Small intestine (tissue), 7 donors: Measurements from ENCODE around the gene MAPK8IP3. TPM values are rescaled to one million over a fixed set of nuclear protein-coding genes. Genes with fewer than 3 reads are reported as not detected.
A peak's percentile ranks its signal among the peaks of the same experiment; 100 is the strongest.

Source experiments
- DNase-seq, 2 donors: peaks; one replicate each; pipeline versions ENCODE4 v3.0.0 to v3.0.0-alpha.2; 2013
- FAIRE-seq: peaks from 2 replicates; lab custom pipeline; 2012; peaks lifted over from hg19 to GRCh38; lab: Jason Lieb, UNC
- H3K27ac ChIP-seq, 3 donors: one replicate each; pipeline ENCODE4 v1.5.1; 2013; ENCODE audit warnings: low read length in 2 of 3, mild to moderate bottlenecking in 2 of 3, control low read depth in 1 of 3, inconsistent platforms in 1 of 3, low read depth in 1 of 3, moderate library complexity in 1 of 3
- H3K27me3 ChIP-seq, 3 donors: one replicate each; pipeline ENCODE4 v1.6.1; 2013; ENCODE audit warnings: low read length in 3 of 3, inconsistent platforms in 1 of 3; ENCODE audit not compliant: control insufficient read depth in 3 of 3, insufficient read depth in 3 of 3
- H3K36me3 ChIP-seq, 3 donors: one replicate each; pipeline ENCODE4 v1.6.1; 2013; ENCODE audit warnings: low read length in 3 of 3, inconsistent platforms in 1 of 3, low read depth in 1 of 3, mild to moderate bottlenecking in 1 of 3, moderate library complexity in 1 of 3; ENCODE audit not compliant: control insufficient read depth in 3 of 3, insufficient read depth in 2 of 3
- H3K4me1 ChIP-seq, 3 donors: one replicate each; pipeline ENCODE4 v1.6.1; 2013; ENCODE audit warnings: low read length in 2 of 3, inconsistent platforms in 1 of 3, low read depth in 1 of 3, mild to moderate bottlenecking in 1 of 3, moderate library complexity in 1 of 3; ENCODE audit not compliant: control insufficient read depth in 3 of 3, insufficient read depth in 2 of 3
- H3K4me3 ChIP-seq, 3 donors: one replicate each; pipeline ENCODE4 v1.5.1; 2013; ENCODE audit warnings: low read length in 3 of 3, control low read depth in 1 of 3, inconsistent platforms in 1 of 3, low read depth in 1 of 3, mild to moderate bottlenecking in 1 of 3, moderate library complexity in 1 of 3
- H3K9me3 ChIP-seq, 2 donors: one replicate each; pipeline ENCODE4 v1.6.1; 2013; ENCODE audit warnings: low read depth in 1 of 2, low read length in 1 of 2; ENCODE audit not compliant: control insufficient read depth in 2 of 2, insufficient read depth in 1 of 2
- WGBS, 3 donors: extraction: QIAGEN DNeasy Blood & Tissue Kit; methylation state at CpG; one replicate each; pipeline ENCODE4 v1.1.7; 2013; 5-methylcytosine and 5-hydroxymethylcytosine counted together
- polyA plus RNA-seq, 4 donors: library from polyadenylated mRNA; stranded (reverse) in 3 of 4; unstranded in 1 of 4; fragments of 200-250 nt in 3 of 4; fragments of 120-200 nt in 1 of 4; gene quantifications; one replicate each; pipeline versions ENCODE4 v1.2.1 to v1.2.3, GENCODE V29; 2013
- donor health status: healthy with polysubstance abuse.
- donor health status: control.
- donor health status: control.
- donor health status: Bipolar disorder and iron deficiency.
- donor health status: healthy.

The MAPK8IP3 gene
- polyA plus RNA-seq, 4 donors = 26.2 to 60.1 (median 39.6) TPM

GRCh38 chr16:1766701-1767100 lies 60.7 kb downstream of the MAPK8IP3 start:
- no peak overlapping the region for H3K27ac ChIP-seq
- H3K9me3 ChIP-seq = no peaks in the 10 kb centered on the region
- no peaks in the 10 kb centered on the region for H3K27me3 ChIP-seq
- FAIRE-seq (no peak), DNase-seq (no peak)
- peaks cover 4 to 84% (median 11%) of the 10 kb centered on the region in 3 donors for H3K36me3 ChIP-seq
- H3K4me3 ChIP-seq = no peak overlapping the region
- 86 to 91% (median 87%) methylated on average over 17 to 18 of the region's 18 CpGs for WGBS, 3 donors
- H3K4me1 ChIP-seq = peaks cover 0 to 3% (median 0%) of the 10 kb centered on the region in 3 donors

- no peak overlapping the region for H3K4me3 ChIP-seq
- WGBS, 3 donors = 91 to 94% (median 92%) methylated on average over 41 to 42 of the region's 42 CpGs
- FAIRE-seq = no peak
- H3K36me3 ChIP-seq = peaks cover 4 to 84% (median 8%) of the 10 kb centered on the region in 3 donors
- peaks cover 0 to 3% (median 0%) of the 10 kb centered on the region in 3 donors for H3K4me1 ChIP-seq
- DNase-seq = no peak
- H3K27me3 ChIP-seq = no peaks in the 10 kb centered on the region
- no peak overlapping the region for H3K27ac ChIP-seq
- no peaks in the 10 kb centered on the region for H3K9me3 ChIP-seq
Measured at GRCh38 chr16:1767116-1767994, 61.4 kb downstream of the MAPK8IP3 start.

GRCh38 chr16:1768061-1768766 lies 62.2 kb downstream of the MAPK8IP3 start:
- peaks cover 4 to 75% (median 7%) of the 10 kb centered on the region in 3 donors for H3K36me3 ChIP-seq
- H3K27me3 ChIP-seq = no peaks in the 10 kb centered on the region
- no peak for FAIRE-seq

GRCh38 chr16:1768767-1769401 lies 62.9 kb downstream of the MAPK8IP3 start:
- no peak for DNase-seq
- 77 to 83% (median 81%) methylated on average over 18 to 26 of the region's 26 CpGs for WGBS, 3 donors
- FAIRE-seq = no peak
- Histone ChIP-seq H3K36me3 (peaks cover 4 to 72% (median 7%) of the 10 kb centered on the region in 3 donors), H3K27me3 (no peaks in the 10 kb centered on the region), H3K4me3 (no peak overlapping the region), H3K4me1 (peaks cover 0 to 4% (median 1%) of the 10 kb centered on the region in 3 donors), H3K9me3 (no peaks in the 10 kb centered on the region), H3K27ac (no peak overlapping the region)

More at GRCh38 chr16:1768061-1768766, 62.2 kb downstream of the MAPK8IP3 start:
- DNase-seq = no peak
- Histone ChIP-seq H3K9me3 (no peaks in the 10 kb centered on the region), H3K4me3 (no peak overlapping the region), H3K27ac (no peak overlapping the region), H3K4me1 (peaks cover 0 to 3% (median 0%) of the 10 kb centered on the region in 3 donors)
- 88 to 91% (median 88%) methylated on average over 38 to 41 of the region's 41 CpGs for WGBS, 3 donors

- H3K27me3 ChIP-seq = no peaks in the 10 kb centered on the region
- DNase-seq (no peak), FAIRE-seq (no peak)
- 70 to 75% (median 70%) methylated on average over 24 to 27 of the region's 27 CpGs for WGBS, 3 donors
- H3K9me3 ChIP-seq = no peaks in the 10 kb centered on the region
- peaks cover 0 to 12% (median 7%) of the 10 kb centered on the region in 3 donors for H3K4me1 ChIP-seq
- no peak overlapping the region for H3K27ac ChIP-seq
- peak overlapping the region in 1 of 3 donors; percentile 93 for H3K4me3 ChIP-seq
- H3K36me3 ChIP-seq = peaks cover 4 to 72% (median 7%) of the 10 kb centered on the region in 3 donors
Measured at GRCh38 chr16:1769402-1770300, 63.7 kb downstream of the MAPK8IP3 start.

GRCh38 chr16:1770328-1771187 lies 64.6 kb downstream of the MAPK8IP3 start:
- 7 to 10% (median 9%) methylated on average over 63 to 81 of the region's 81 CpGs for WGBS, 3 donors
- Histone ChIP-seq H3K4me1 (peaks cover 0 to 16% (median 7%) of the 10 kb centered on the region in 3 donors), H3K36me3 (peaks cover 4 to 72% (median 7%) of the 10 kb centered on the region in 3 donors), H3K4me3 (peak overlapping the region; percentile 82 to 93 (median 89)), H3K9me3 (no peaks in the 10 kb centered on the region), H3K27me3 (no peaks in the 10 kb centered on the region), H3K27ac (peak overlapping the region; percentile 3 to 62 (median 12))
- FAIRE-seq (no peak), DNase-seq (peak; percentile 48 to 62)
